ENCODE data around the gene AKAP3.

Gene AKAP3

GRCh38 chr12:4595881-4596280, 53.0 kb downstream of the AKAP3 start:
- no peak for DNase-seq (ENCODE audit: low read depth)

GRCh38 chr12:4591180-4591687, 57.6 kb downstream of the AKAP3 start:
- no peak for DNase-seq (ENCODE audit: low read depth)

- no peak for DNase-seq (ENCODE audit: low read depth)
These were observed 58.9 kb downstream of the AKAP3 start for GRCh38 chr12:4589941-4590340.

- no peak for DNase-seq (ENCODE audit: low read depth)
These were observed 59.9 kb downstream of the AKAP3 start for GRCh38 chr12:4588916-4589315.

GRCh38 chr12:4587108-4587507, 61.7 kb downstream of the AKAP3 start:
- DNase-seq (ENCODE audit: low read depth) = no peak

GRCh38 chr12:4586500-4586899, 62.4 kb downstream of the AKAP3 start:
- DNase-seq (ENCODE audit: low read depth) = no peak

GRCh38 chr12:4584896-4585295, 64.0 kb downstream of the AKAP3 start:
- no peak for DNase-seq (ENCODE audit: low read depth)

- no peak for DNase-seq (ENCODE audit: low read depth)
These were observed 64.6 kb downstream of the AKAP3 start for GRCh38 chr12:4584281-4584680.

GRCh38 chr12:4580281-4580688, 68.6 kb downstream of the AKAP3 start:
- no peak for DNase-seq (ENCODE audit: low read depth)

- DNase-seq (ENCODE audit: low read depth) = no peak
These were observed 69.3 kb downstream of the AKAP3 start for GRCh38 chr12:4579305-4580102.

GRCh38 chr12:4572680-4573079, 76.2 kb downstream of the AKAP3 start:
- no peak for DNase-seq (ENCODE audit: low read depth)

- no peak for DNase-seq (ENCODE audit: low read depth)
These were observed 79.6 kb downstream of the AKAP3 start for GRCh38 chr12:4569261-4569660.

GRCh38 chr12:4567073-4567881, 81.6 kb downstream of the AKAP3 start:
- no peak for DNase-seq (ENCODE audit: low read depth)

- no peak for DNase-seq (ENCODE audit: low read depth)
These were observed 82.4 kb downstream of the AKAP3 start for GRCh38 chr12:4566474-4566873.

All from GM04503 (cell line).